ENCODE results near the gene NUDCD2. TPM values are rescaled to one million over a fixed set of nuclear protein-coding genes. Genes with fewer than 3 reads are reported as not detected.
"Not testable (repeated sequence)": the region's sequence is repeated elsewhere in the genome, so short reads cannot be mapped to it uniquely, and the experiment has no call there.

Gene NUDCD2
- polyA plus RNA-seq, 3 donors: 3.4 to 23.6 (median 22.0) TPM

- H3K27me3 Mint-ChIP-seq (ENCODE audit: low read depth in 3 of 3): peaks cover 0 to 4% (median 0%) of the 10 kb centered on the region in 3 donors
- no CpG with 5 or more reads among the region's 2 CpGs for WGBS (ENCODE audit: insufficient coverage)
- peaks cover 14 to 19% of the 10 kb centered on the region in 2 donors for H3K4me1 ChIP-seq (ENCODE audit: control insufficient read depth in 1 of 2, insufficient read depth in 2 of 2, low read length in 2 of 2)
- peaks cover 34 to 40% of the 10 kb centered on the region in 2 donors for H3K36me3 Mint-ChIP-seq
- no peak for TF ChIP-seq CTCF (IDR thresholded peaks at IDR 0.05)
- H3K4me3 Mint-ChIP-seq: no peak overlapping the region
- peaks cover 0 to 1% (median 0%) of the 10 kb centered on the region in 7 donors for H3K9me3 Mint-ChIP-seq
- no peak overlapping the region for H3K27ac Mint-ChIP-seq
- no peak for DNase-seq
- no peaks in the 10 kb centered on the region for H4K20me1 ChIP-seq (ENCODE audit: insufficient read depth, low read length)
- H3K9ac ChIP-seq (ENCODE audit: insufficient read depth, low read length, poor library complexity, severe bottlenecking): no peak overlapping the region
- H3K79me2 ChIP-seq (ENCODE audit: insufficient read depth, low read length): peaks cover 35% of the 10 kb centered on the region
- H3K27ac ChIP-seq (ENCODE audit: low read depth in 1 of 2, low read length in 2 of 2): no peak overlapping the region
- H3K4me1 Mint-ChIP-seq: peaks cover 14% of the 10 kb centered on the region
- peaks cover 24 to 49% of the 10 kb centered on the region in 2 donors for H3K36me3 ChIP-seq (replicated peaks in 1 of 2; ENCODE audit: control insufficient read depth in 1 of 2, insufficient read depth in 2 of 2, low read length in 2 of 2)
- no peak overlapping the region for H3K4me2 ChIP-seq (replicated peaks; ENCODE audit: extremely low read depth, low read length, poor library complexity, severe bottlenecking)
- no peaks in the 10 kb centered on the region for H3K9me3 ChIP-seq (replicated peaks in 1 of 2; ENCODE audit: control insufficient read depth in 1 of 2, insufficient read depth in 1 of 2, low read length in 2 of 2)
- no peak overlapping the region for H2AFZ ChIP-seq (ENCODE audit: insufficient read depth, low read depth, low read length, poor library complexity, severe bottlenecking)
- H3K27me3 ChIP-seq (ENCODE audit: control insufficient read depth in 2 of 2, insufficient read depth in 2 of 2, low read length in 2 of 2): no peaks in the 10 kb centered on the region
- H3K4me3 ChIP-seq (replicated peaks in 1 of 3; ENCODE audit: low read depth in 2 of 3, low read length in 3 of 3): no peak overlapping the region
- intact Hi-C loops (cut with micrococcal nuclease): no loop called here
Observed at GRCh38 chr5:163456029-163456589, 3.8 kb downstream of the NUDCD2 start.

- DNase-seq; H3K4me3 ChIP-seq (replicated peaks in 1 of 3; ENCODE audit: low read depth in 2 of 3, low read length in 3 of 3); H3K27ac ChIP-seq (ENCODE audit: low read depth in 1 of 2, low read length in 2 of 2); H3K9me3 Mint-ChIP-seq; H3K27me3 ChIP-seq (ENCODE audit: control insufficient read depth in 2 of 2, insufficient read depth in 2 of 2, low read length in 2 of 2); H3K27me3 Mint-ChIP-seq (ENCODE audit: low read depth in 3 of 3); intact Hi-C loops (cut with micrococcal nuclease); H3K9ac ChIP-seq (ENCODE audit: insufficient read depth, low read length, poor library complexity, severe bottlenecking); H3K4me3 Mint-ChIP-seq; H3K9me3 ChIP-seq (replicated peaks in 1 of 2; ENCODE audit: control insufficient read depth in 1 of 2, insufficient read depth in 1 of 2, low read length in 2 of 2); H2AFZ ChIP-seq (ENCODE audit: insufficient read depth, low read depth, low read length, poor library complexity, severe bottlenecking); H3K4me2 ChIP-seq (replicated peaks; ENCODE audit: extremely low read depth, low read length, poor library complexity, severe bottlenecking); H4K20me1 ChIP-seq (ENCODE audit: insufficient read depth, low read length): not testable (repeated sequence)
- H3K4me1 Mint-ChIP-seq: peaks cover 10% of the 10 kb centered on the region
- Histone ChIP-seq H3K36me3 (replicated peaks in 1 of 2; ENCODE audit: control insufficient read depth in 1 of 2, insufficient read depth in 2 of 2, low read length in 2 of 2) (peaks cover 24 to 56% of the 10 kb centered on the region in 2 donors), H3K4me1 (ENCODE audit: control insufficient read depth in 1 of 2, insufficient read depth in 2 of 2, low read length in 2 of 2) (peaks cover 9 to 13% of the 10 kb centered on the region in 2 donors), H3K79me2 (ENCODE audit: insufficient read depth, low read length) (peaks cover 30% of the 10 kb centered on the region)
- peak overlapping the region in 2 of 7 donors; percentile 42 to 51 for H3K27ac Mint-ChIP-seq
- 97% methylated on average over 6 of the region's 17 CpGs for WGBS (ENCODE audit: insufficient coverage)
- peaks cover 34 to 44% of the 10 kb centered on the region in 2 donors for H3K36me3 Mint-ChIP-seq
Observed at GRCh38 chr5:163455406-163455805, 4.5 kb downstream of the NUDCD2 start.

Measured in CD14-positive monocyte (primary cell).